ENCODE measurements around the gene TBC1D5.
"Not testable (repeated sequence)": the region's sequence is repeated elsewhere in the genome, so short reads cannot be mapped to it uniquely, and the experiment has no call there.

TBC1D5 gene

GRCh38 chr3:17133632-17134545, 608.5 kb downstream of the TBC1D5 start:
- no peak for DNase-seq (ENCODE audit: low read depth)
- H3K4me3 ChIP-seq (ENCODE audit: low read depth, low read length), result no peak overlapping the region
- no peak for TF ChIP-seq CTCF (IDR thresholded peaks at IDR 0.05; ENCODE audit: insufficient read depth, low read depth, low read length, missing control alignments)

DNA sequence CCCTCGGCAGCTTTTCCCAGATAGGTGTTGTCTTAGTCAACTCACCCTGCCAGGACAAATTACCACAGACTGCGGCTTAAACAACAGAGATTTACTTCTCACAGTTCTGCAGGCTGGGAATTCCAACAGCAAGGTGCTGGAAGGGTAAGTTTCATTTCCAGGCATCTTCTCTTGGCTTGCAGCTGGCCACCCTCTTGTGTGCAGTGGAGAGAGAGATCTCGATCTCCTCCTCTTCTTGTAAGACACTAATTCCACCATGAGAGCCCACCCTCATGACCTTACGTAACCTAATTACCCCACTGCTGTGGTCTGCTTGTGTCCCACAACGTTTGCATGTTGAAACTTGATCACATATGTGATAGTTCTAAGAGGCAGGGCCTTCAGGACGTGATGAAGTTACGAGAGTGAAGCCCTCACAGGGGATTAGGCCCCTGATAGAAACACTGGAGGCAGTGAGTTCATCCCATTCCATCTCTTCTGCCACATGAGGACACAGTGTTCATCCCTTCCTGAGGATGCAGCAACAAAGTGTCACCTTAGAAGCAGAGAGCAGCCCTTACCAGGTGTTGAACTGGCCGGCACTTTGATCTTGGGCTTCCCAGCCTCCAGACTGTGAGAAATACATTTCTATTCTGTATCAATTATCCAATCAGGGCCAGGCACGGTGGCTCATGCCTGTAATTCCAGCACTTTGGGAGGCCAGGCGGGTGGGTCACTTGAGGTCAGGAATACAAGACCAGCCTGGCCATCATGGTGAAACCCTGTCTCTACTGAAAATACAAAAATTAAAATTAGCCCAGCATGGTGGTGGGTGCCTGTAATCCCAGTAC, 609.9 kb downstream of the TBC1D5 start:
- DNase-seq (ENCODE audit: low read depth), result peak; percentile 68
- peak overlapping the region; percentile 27 for H3K4me3 ChIP-seq (ENCODE audit: low read depth, low read length)
- TF ChIP-seq CTCF (IDR thresholded peaks at IDR 0.05; ENCODE audit: insufficient read depth, low read depth, low read length, missing control alignments), result no peak

DNA sequence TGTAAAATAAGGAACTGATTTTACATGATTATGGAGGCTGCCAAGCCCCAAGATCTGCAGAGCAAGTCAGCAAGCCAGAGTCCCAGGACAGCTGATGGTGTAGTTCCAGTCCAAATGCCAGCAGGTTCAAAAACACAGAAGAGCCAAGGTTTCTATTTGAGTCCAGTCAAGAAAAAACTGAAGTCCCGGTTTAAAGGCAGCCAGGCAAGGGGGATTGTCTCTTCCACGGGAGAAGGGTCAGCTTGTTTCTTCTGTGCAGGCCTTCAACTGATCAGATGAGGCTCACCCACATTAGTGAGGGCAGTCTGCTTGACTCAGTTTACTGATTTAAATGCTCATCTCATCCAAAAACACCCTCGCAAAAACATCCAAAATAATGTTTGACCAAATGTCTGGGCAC, 611.5 kb downstream of the TBC1D5 start:
- no peak overlapping the region for H3K4me3 ChIP-seq (ENCODE audit: low read depth, low read length)
- no peak for TF ChIP-seq CTCF (IDR thresholded peaks at IDR 0.05; ENCODE audit: insufficient read depth, low read depth, low read length, missing control alignments)

GRCh38 chr3:17129556-17129955, 612.9 kb downstream of the TBC1D5 start:
- H3K4me3 ChIP-seq (ENCODE audit: low read depth, low read length), result no peak overlapping the region
- no peak for DNase-seq (ENCODE audit: low read depth)
- no peak for TF ChIP-seq CTCF (IDR thresholded peaks at IDR 0.05; ENCODE audit: insufficient read depth, low read depth, low read length, missing control alignments)

More for the DNA sequence above, 611.5 kb downstream of the TBC1D5 start:
- no peak for DNase-seq (ENCODE audit: low read depth)

DNA sequence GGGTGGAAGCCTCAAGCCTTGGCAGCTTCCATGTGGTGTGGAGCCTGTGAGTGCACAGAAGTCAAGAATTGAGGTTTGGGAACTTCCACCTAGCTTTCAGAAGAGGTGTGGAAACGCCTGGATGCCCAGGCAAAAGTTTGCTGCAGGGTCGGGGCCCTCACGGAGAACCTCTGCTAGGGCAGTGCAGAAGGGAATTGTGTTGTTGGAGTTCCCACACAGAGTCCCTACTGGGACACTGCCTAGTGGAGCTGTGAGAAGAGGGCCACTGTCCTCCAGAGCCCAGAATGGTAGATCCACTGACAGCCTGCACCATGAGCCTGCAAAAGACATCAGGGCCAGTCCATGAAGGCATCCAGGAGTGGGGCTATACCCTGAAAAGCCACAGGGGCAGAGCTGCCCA, 613.8 kb downstream of the TBC1D5 start:
- not testable (repeated sequence) for DNase-seq (ENCODE audit: low read depth); H3K4me3 ChIP-seq (ENCODE audit: low read depth, low read length)

DNA sequence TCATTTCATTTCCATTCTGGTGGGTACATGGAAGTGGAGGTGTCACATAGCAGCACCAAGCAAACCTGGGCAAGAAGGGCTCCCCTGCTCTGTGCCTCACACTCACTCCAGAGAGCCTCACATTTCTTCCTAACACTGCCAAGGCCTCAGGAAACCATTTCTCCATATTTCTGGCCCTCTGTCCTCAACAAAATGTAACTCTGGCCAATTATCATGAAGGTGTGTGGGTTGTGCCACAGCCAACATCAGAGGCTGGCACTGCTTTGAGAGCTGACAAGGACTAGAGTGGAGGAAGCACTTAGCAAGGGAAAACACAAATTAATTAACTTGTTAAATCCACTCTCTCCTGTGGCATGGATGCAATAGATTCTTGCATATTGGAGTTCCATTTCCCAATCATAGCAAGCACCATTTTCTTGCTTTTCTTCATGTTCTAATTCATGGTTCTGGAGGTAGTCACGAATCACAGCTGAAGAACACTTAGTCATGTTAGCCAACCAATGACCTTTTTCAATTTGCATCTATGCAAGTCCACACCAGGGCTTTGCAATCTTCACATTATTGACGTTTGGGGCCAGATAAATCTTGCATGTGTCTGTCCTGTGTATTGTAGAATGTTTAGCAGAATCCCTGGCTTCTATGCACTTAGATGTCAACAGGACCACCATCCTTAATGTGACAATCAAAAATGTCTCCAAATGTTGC, 616.5 kb downstream of the TBC1D5 start:
- TF ChIP-seq CTCF (IDR thresholded peaks at IDR 0.05; ENCODE audit: insufficient read depth, low read depth, low read length, missing control alignments), result no peak
- DNase-seq (ENCODE audit: low read depth), result no peak

DNA sequence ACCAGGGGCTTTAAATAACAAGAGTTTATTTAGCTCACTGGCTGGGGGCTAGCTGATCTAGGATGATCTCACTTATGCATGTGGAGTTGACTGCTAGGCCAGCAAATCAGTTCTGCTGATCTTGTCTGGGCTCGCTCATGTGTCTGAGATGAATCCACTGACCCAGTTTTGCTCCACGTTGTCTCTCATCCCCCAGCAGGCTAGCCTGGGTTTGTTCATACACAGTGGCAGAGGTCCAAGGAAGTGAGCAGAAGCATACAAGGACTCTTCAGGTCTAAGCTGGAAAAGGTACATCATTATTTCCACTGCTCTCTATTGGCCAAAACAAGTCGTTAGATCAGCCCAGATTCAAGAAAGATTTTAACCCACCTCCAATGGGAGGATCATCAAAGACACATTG, 619.7 kb downstream of the TBC1D5 start:
- no peak for DNase-seq (ENCODE audit: low read depth)
- no peak overlapping the region for H3K4me3 ChIP-seq (ENCODE audit: low read depth, low read length)
- TF ChIP-seq CTCF (IDR thresholded peaks at IDR 0.05; ENCODE audit: insufficient read depth, low read depth, low read length, missing control alignments), result no peak

More for the DNA sequence above, 616.5 kb downstream of the TBC1D5 start:
- H3K4me3 ChIP-seq (ENCODE audit: low read depth, low read length), result no peak overlapping the region

Data from GM12865 (cell line).